HG03066 (cell line): ENCODE data around the gene MED20.
"Not testable (repeated sequence)": the region's sequence is repeated elsewhere in the genome, so short reads cannot be mapped to it uniquely, and the experiment has no call there.

ENCODE experiments used
- ATAC-seq: cut with Tn5 transposase; IDR thresholded peaks from one replicate; pipeline ENCODE4 v1.9.1; 2021; ENCODE audit warnings: low read depth; ENCODE audit not compliant: unreplicated experiment

Gene MED20

GRCh38 chr6:41920921-41921711 lies at the start of gene MED20, which contains the start of gene BYSL:
TSS of gene MED20 (minus strand) at chr6:41921139. CDS start at chr6:41921018, 121 bp downstream.
TSS of gene BYSL (plus strand) at chr6:41921499. CDS start at chr6:41921563, 64 bp downstream.
- ATAC-seq: peak; percentile 93

GRCh38 chr6:41970436-41970846 lies 49.5 kb upstream of the MED20 start:
- no peak for ATAC-seq

- no peak for ATAC-seq
Observed at GRCh38 chr6:41967312-41968287, 46.7 kb upstream of the MED20 start.

- ATAC-seq: no peak
Observed at GRCh38 chr6:41966961-41967311, 46.0 kb upstream of the MED20 start.

- ATAC-seq: no peak
Observed at GRCh38 chr6:41966214-41966920, 45.4 kb upstream of the MED20 start.

GRCh38 chr6:41965429-41966213 lies 44.7 kb upstream of the MED20 start:
- ATAC-seq: no peak

- ATAC-seq: no peak
Observed at GRCh38 chr6:41964201-41964887, 43.4 kb upstream of the MED20 start.

- ATAC-seq: no peak
Observed at GRCh38 chr6:41963371-41963770, 42.4 kb upstream of the MED20 start.

GRCh38 chr6:41960028-41960427 lies 39.1 kb upstream of the MED20 start:
- no peak for ATAC-seq

GRCh38 chr6:41958022-41958856 lies 37.3 kb upstream of the MED20 start:
- no peak for ATAC-seq

GRCh38 chr6:41957117-41957516 lies 36.2 kb upstream of the MED20 start:
- ATAC-seq: no peak

- no peak for ATAC-seq
Observed at GRCh38 chr6:41955412-41955811, 34.5 kb upstream of the MED20 start.

- no peak for ATAC-seq
Observed at GRCh38 chr6:41954668-41955067, 33.7 kb upstream of the MED20 start.

- no peak for ATAC-seq
Observed at GRCh38 chr6:41947581-41948220, 26.8 kb upstream of the MED20 start.

GRCh38 chr6:41943456-41943855 lies 22.5 kb upstream of the MED20 start:
- no peak for ATAC-seq

GRCh38 chr6:41942882-41943281 lies 21.9 kb upstream of the MED20 start:
- not testable (repeated sequence) for ATAC-seq

- peak; percentile 6 for ATAC-seq
Observed at GRCh38 chr6:41942067-41942851, 21.3 kb upstream of the MED20 start.
